Effector CD8-positive, alpha-beta T cell (primary cell): Measurements from ENCODE around the gene AIF1L.

Source experiments
- DNase-seq: peaks from one replicate; lab custom pipeline; 2025; lab: John Stamatoyannopoulos, UW
- total RNA-seq, 4 experiments: gene quantifications; one replicate each; lab custom pipeline; 2026; lab: John Stamatoyannopoulos, UW

AIF1L gene
- 0 to 2.2 (median 0.22) reads per million in 4 experiments for total RNA-seq

- no peak for DNase-seq
Observed at GRCh38 chr9:131096269-131097125, at the start of gene AIF1L. AIF1L (plus strand) TSS chr9:131096531; CDS start chr9:131096630, 99 bp downstream.

GRCh38 chr9:131046581-131047202 is 49.6 kb upstream of the AIF1L start:
- peak; percentile 39 for DNase-seq

- no peak for DNase-seq
Observed at GRCh38 chr9:131048332-131048731, 48.0 kb upstream of the AIF1L start.

GRCh38 chr9:131048820-131049219 is 47.5 kb upstream of the AIF1L start:
- no peak for DNase-seq

- DNase-seq = no peak
Observed at GRCh38 chr9:131049829-131050715, 46.3 kb upstream of the AIF1L start.

GRCh38 chr9:131050831-131051230 is 45.5 kb upstream of the AIF1L start:
- DNase-seq = no peak

- DNase-seq = no peak
Observed at GRCh38 chr9:131051592-131052517, 44.5 kb upstream of the AIF1L start.

GRCh38 chr9:131053896-131054295 is 42.4 kb upstream of the AIF1L start:
- no peak for DNase-seq

GRCh38 chr9:131056781-131057506 is 39.4 kb upstream of the AIF1L start:
- no peak for DNase-seq

- no peak for DNase-seq
Observed at GRCh38 chr9:131060900-131061630, 35.3 kb upstream of the AIF1L start.

- no peak for DNase-seq
Observed at GRCh38 chr9:131062969-131063368, 33.4 kb upstream of the AIF1L start.

- DNase-seq = no peak
Observed at GRCh38 chr9:131065599-131065998, 30.7 kb upstream of the AIF1L start.

- DNase-seq = no peak
Observed at GRCh38 chr9:131067625-131068024, 28.7 kb upstream of the AIF1L start.

- no peak for DNase-seq
Observed at GRCh38 chr9:131068076-131068816, 28.1 kb upstream of the AIF1L start.

- no peak for DNase-seq
Observed at GRCh38 chr9:131069699-131070098, 26.6 kb upstream of the AIF1L start.

- no peak for DNase-seq
Observed at GRCh38 chr9:131072107-131072870, 24.0 kb upstream of the AIF1L start.

GRCh38 chr9:131072871-131073237 is 23.5 kb upstream of the AIF1L start:
- DNase-seq = no peak
